Osteocyte (in vitro differentiated cells): ENCODE measurements around the gene SENP8. TPM values are rescaled to one million over a fixed set of nuclear protein-coding genes. Genes with fewer than 3 reads are reported as not detected.

Experiments used
- DNase-seq: peaks from one replicate; pipeline ENCODE4 v3.0.0; 2021; ENCODE audit warnings: mixed read lengths; ENCODE audit not compliant: unreplicated experiment; ENCODE audit errors: extremely low spot score
- H3K27ac Mint-ChIP-seq: one replicate; pipeline ENCODE4 v1.8.0; 2021; ENCODE audit warnings: mild to moderate bottlenecking, mixed read lengths; ENCODE audit not compliant: unreplicated experiment
- H3K27me3 Mint-ChIP-seq: one replicate; pipeline ENCODE4 v1.8.0; 2021; ENCODE audit warnings: mixed read lengths; ENCODE audit not compliant: unreplicated experiment
- H3K36me3 Mint-ChIP-seq: one replicate; pipeline ENCODE4 v1.8.0; 2021; ENCODE audit warnings: mixed read lengths; ENCODE audit not compliant: unreplicated experiment
- H3K4me1 Mint-ChIP-seq: one replicate; pipeline ENCODE4 v1.8.0; 2021; ENCODE audit warnings: mixed read lengths; ENCODE audit not compliant: unreplicated experiment
- H3K4me3 Mint-ChIP-seq: one replicate; pipeline ENCODE4 v1.8.0; 2021; ENCODE audit warnings: mild to moderate bottlenecking, moderate library complexity, mixed read lengths; ENCODE audit not compliant: unreplicated experiment
- H3K9me3 Mint-ChIP-seq: one replicate; pipeline ENCODE4 v1.8.0; 2021; ENCODE audit warnings: mixed read lengths; ENCODE audit not compliant: unreplicated experiment
- total RNA-seq: library from RNA; stranded (reverse); gene quantifications from 2 replicates; pipeline ENCODE4 v1.2.1, GENCODE V29; 2021
- TF ChIP-seq, protein P1 (sequence below): fragments of 200-600 bp; sonication (generic); IDR thresholded peaks from 2 replicates; pipeline ENCODE4 v1.5.0; 2021; ENCODE audit warnings: antibody characterized with exemption, mild to moderate bottlenecking, moderate library complexity

Gene SENP8
- total RNA-seq, 1 donor from 2014 or later = 4.0 TPM

- TF ChIP-seq, protein P1, sequence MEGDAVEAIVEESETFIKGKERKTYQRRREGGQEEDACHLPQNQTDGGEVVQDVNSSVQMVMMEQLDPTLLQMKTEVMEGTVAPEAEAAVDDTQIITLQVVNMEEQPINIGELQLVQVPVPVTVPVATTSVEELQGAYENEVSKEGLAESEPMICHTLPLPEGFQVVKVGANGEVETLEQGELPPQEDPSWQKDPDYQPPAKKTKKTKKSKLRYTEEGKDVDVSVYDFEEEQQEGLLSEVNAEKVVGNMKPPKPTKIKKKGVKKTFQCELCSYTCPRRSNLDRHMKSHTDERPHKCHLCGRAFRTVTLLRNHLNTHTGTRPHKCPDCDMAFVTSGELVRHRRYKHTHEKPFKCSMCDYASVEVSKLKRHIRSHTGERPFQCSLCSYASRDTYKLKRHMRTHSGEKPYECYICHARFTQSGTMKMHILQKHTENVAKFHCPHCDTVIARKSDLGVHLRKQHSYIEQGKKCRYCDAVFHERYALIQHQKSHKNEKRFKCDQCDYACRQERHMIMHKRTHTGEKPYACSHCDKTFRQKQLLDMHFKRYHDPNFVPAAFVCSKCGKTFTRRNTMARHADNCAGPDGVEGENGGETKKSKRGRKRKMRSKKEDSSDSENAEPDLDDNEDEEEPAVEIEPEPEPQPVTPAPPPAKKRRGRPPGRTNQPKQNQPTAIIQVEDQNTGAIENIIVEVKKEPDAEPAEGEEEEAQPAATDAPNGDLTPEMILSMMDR = no peak
- Mint-ChIP-seq H3K27ac (no peak overlapping the region), H3K9me3 (no peaks in the 10 kb centered on the region), H3K36me3 (no peaks in the 10 kb centered on the region), H3K4me3 (no peak overlapping the region), H3K4me1 (peaks cover 3% of the 10 kb centered on the region), H3K27me3 (peaks cover 15% of the 10 kb centered on the region)
- no peak for DNase-seq
Measured at GRCh38 chr15:72179950-72180581, 61.9 kb downstream of the SENP8 start.

- TF ChIP-seq, protein P1 = no peak
- no peak for DNase-seq
- Mint-ChIP-seq H3K27me3 (peaks cover 13% of the 10 kb centered on the region), H3K36me3 (no peaks in the 10 kb centered on the region), H3K27ac (no peak overlapping the region), H3K9me3 (no peaks in the 10 kb centered on the region), H3K4me1 (peaks cover 3% of the 10 kb centered on the region), H3K4me3 (no peak overlapping the region)
Measured at GRCh38 chr15:72180761-72181324, 62.6 kb downstream of the SENP8 start.

DNA sequence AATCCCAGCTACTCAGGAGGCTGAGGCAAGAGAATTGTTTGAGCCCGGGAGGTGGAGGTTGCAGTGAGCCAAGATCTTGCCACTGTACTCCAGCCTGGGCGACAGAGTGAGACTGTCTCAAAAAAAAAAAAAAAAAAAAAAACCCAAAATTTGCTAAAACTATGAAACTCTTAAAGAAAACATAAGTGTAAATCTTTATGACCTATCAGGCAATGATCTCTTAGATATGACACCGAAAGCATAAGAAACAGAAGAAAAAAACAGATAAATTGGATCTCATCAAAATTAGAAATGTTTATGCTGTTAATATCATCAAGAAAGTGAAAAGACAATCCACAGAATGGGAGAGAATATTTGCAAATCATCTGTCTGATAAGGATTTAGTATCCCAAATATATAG, 64.0 kb downstream of the SENP8 start:
- H3K36me3 Mint-ChIP-seq = no peaks in the 10 kb centered on the region
- no peak for DNase-seq
- no peaks in the 10 kb centered on the region for H3K9me3 Mint-ChIP-seq
- TF ChIP-seq, protein P1 = no peak
- no peak overlapping the region for H3K4me3 Mint-ChIP-seq
- peaks cover 16% of the 10 kb centered on the region for H3K27me3 Mint-ChIP-seq
- no peak overlapping the region for H3K27ac Mint-ChIP-seq
- peaks cover 3% of the 10 kb centered on the region for H3K4me1 Mint-ChIP-seq

GRCh38 chr15:72182673-72183072, 64.5 kb downstream of the SENP8 start:
- no peak for DNase-seq
- no peaks in the 10 kb centered on the region for H3K9me3 Mint-ChIP-seq
- peaks cover 19% of the 10 kb centered on the region for H3K27me3 Mint-ChIP-seq
- H3K4me3 Mint-ChIP-seq = no peak overlapping the region
- no peak overlapping the region for H3K27ac Mint-ChIP-seq
- peaks cover 3% of the 10 kb centered on the region for H3K4me1 Mint-ChIP-seq
- H3K36me3 Mint-ChIP-seq = no peaks in the 10 kb centered on the region
- TF ChIP-seq, protein P1 = no peak

GRCh38 chr15:72183781-72184164, 65.6 kb downstream of the SENP8 start:
- Mint-ChIP-seq H3K27ac (no peak overlapping the region), H3K4me3 (no peak overlapping the region), H3K27me3 (peaks cover 25% of the 10 kb centered on the region), H3K36me3 (no peaks in the 10 kb centered on the region), H3K4me1 (peaks cover 3% of the 10 kb centered on the region), H3K9me3 (no peaks in the 10 kb centered on the region)
- TF ChIP-seq, protein P1 = no peak
- DNase-seq = no peak
